Gastrocnemius medialis (tissue), 4 donors: ENCODE data around the gene ALG10B. TPM values are rescaled to one million over a fixed set of nuclear protein-coding genes. Genes with fewer than 3 reads are reported as not detected.
"Not testable (repeated sequence)": the region's sequence is repeated elsewhere in the genome, so short reads cannot be mapped to it uniquely, and the experiment has no call there.

Experiments used
- ATAC-seq, 2 donors: fragments of 150-250 bp; one replicate each; pipeline ENCODE4 v1.9.1; 2016
- DNase-seq, 2 donors: peaks; one replicate each; pipeline ENCODE4 v3.0.0-alpha.2; 2019
- H3K27ac ChIP-seq, 4 donors: fragments of 200-600 bp; sonication (generic); 1 replicate in 1 of 4; 2 replicates in 3 of 4; pipeline ENCODE4 v1.5.1; 2016 to 2018; ENCODE audit warnings: mild to moderate bottlenecking in 2 of 4, moderate library complexity in 1 of 4
- H3K27me3 ChIP-seq, 3 donors: fragments of 200-600 bp; sonication (generic) in 2 of 3; 1 replicate in 1 of 3; 2 replicates in 2 of 3; pipeline versions ENCODE4 v1.5.1 to v1.6.0; 2016 to 2019; ENCODE audit warnings: mild to moderate bottlenecking in 1 of 3, moderate library complexity in 1 of 3
- H3K36me3 ChIP-seq, 2 donors: fragments of 200-600 bp; sonication (generic) in 1 of 2; one replicate each; pipeline ENCODE4 v1.5.1; 2017 to 2018
- H3K4me1 ChIP-seq, 2 donors: fragments of 200-600 bp; sonication (generic) in 1 of 2; one replicate each; pipeline ENCODE4 v1.5.1; 2016 to 2017; ENCODE audit warnings: mild to moderate bottlenecking in 2 of 2
- H3K4me3 ChIP-seq, 4 donors: fragments of 200-600 bp; sonication (generic) in 3 of 4; 1 replicate in 1 of 4; 2 replicates in 3 of 4; pipeline ENCODE4 v1.5.1; 2016 to 2019; ENCODE audit warnings: mild to moderate bottlenecking in 2 of 4
- H3K9me3 ChIP-seq, 3 donors: fragments of 200-600 bp; sonication (generic) in 2 of 3; 1 replicate in 1 of 3; 2 replicates in 2 of 3; pipeline ENCODE4 v1.5.1; 2016 to 2019
- POLR2A ChIP-seq, 2 donors: fragments of 450-650 bp; IDR thresholded peaks; one replicate each; pipeline ENCODE4 v1.6.1; 2017; ENCODE audit warnings: antibody characterized with exemption in 2 of 2, mild to moderate bottlenecking in 2 of 2, moderate library complexity in 2 of 2
- in situ Hi-C, 4 donors: fragments of 200-750 bp; cut with MboI; loops; one replicate each; pipeline versions ENCODE4 v1.15.0 to v1.8.0; 2017; ENCODE audit warnings: low sequenced_read_pairs in 4 of 4
- intact Hi-C: fragments of 100-400 bp; cut with DNase I; formaldehyde crosslinking; loops from one replicate; pipeline ENCODE4 v1.15.1; 2023; ENCODE audit warnings: low total_unique reads
- total RNA-seq, 4 donors: library from RNA; depleted of rRNA; stranded (reverse); fragments of >200 nt; gene quantifications; one replicate each; pipeline versions ENCODE4 v1.1.0 to v1.2.3, GENCODE V29; 2016
- TF ChIP-seq, protein P1 (sequence below), 5 experiments: fragments of 450-650 bp in 3 of 5; fragments of 200-600 bp in 2 of 5; sonication (generic) in 2 of 5; IDR thresholded peaks in 4 of 5; conservative IDR thresholded peaks in 1 of 5; 1 replicate in 4 of 5; 2 replicates in 1 of 5; pipeline ENCODE4 v1.5.1; 2016 to 2019; ENCODE audit warnings: antibody characterized with exemption in 5 of 5, mild to moderate bottlenecking in 3 of 5, moderate library complexity in 3 of 5

Gene ALG10B
- total RNA-seq, 4 donors from 2014 or later, result 1.1 to 3.8 (median 3.2) TPM

DNA sequence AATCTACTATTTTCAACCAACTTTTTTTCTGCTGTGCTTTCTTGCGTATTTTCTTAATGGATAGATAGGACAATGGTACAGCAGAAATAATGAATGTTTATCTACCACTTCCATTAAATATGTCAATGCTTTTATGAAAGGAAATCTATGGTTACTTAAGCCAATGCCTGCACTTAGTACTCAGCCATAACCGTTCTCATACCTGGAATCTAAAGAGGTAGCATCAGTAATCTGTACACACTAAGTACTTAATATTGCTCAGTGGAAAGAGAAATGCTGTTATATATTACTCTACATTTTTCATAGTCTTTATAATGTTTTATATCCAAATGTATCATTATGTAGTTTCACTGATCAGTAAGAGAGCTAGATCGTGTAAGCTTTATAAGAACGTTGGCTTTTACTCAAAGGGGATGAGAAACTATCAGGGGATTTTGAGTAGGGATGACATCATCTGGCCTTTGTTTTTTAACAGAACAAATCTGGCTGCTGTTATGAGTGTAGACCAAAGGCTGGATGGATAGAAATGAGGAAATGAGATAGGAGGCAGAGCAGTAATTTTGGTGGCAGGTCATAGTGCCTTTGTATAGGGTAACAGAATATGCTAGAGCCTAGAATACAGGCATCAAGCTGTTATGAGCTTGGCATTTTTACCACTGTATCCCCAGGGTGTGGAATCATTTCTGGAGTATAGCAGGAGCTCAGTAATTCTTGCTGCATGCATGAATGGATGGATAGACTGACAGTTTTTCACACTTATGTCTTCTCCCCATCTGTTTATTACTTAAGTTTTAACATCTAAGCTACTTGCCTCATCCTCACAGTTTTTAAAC is 34.0 kb downstream of the ALG10B start:
- TF ChIP-seq, protein P1, sequence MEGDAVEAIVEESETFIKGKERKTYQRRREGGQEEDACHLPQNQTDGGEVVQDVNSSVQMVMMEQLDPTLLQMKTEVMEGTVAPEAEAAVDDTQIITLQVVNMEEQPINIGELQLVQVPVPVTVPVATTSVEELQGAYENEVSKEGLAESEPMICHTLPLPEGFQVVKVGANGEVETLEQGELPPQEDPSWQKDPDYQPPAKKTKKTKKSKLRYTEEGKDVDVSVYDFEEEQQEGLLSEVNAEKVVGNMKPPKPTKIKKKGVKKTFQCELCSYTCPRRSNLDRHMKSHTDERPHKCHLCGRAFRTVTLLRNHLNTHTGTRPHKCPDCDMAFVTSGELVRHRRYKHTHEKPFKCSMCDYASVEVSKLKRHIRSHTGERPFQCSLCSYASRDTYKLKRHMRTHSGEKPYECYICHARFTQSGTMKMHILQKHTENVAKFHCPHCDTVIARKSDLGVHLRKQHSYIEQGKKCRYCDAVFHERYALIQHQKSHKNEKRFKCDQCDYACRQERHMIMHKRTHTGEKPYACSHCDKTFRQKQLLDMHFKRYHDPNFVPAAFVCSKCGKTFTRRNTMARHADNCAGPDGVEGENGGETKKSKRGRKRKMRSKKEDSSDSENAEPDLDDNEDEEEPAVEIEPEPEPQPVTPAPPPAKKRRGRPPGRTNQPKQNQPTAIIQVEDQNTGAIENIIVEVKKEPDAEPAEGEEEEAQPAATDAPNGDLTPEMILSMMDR (IDR thresholded peaks at IDR 0.05 in 4 of 5, conservative IDR thresholded peaks at IDR 0.05 in 1 of 5), result no peak
- no peak for TF ChIP-seq POLR2A (IDR thresholded peaks at IDR 0.05)
- Histone ChIP-seq H3K4me3 (no peak overlapping the region), H3K4me1 (no peaks in the 10 kb centered on the region), H3K27ac (no peak overlapping the region), H3K9me3 (no peaks in the 10 kb centered on the region), H3K36me3 (no peaks in the 10 kb centered on the region), H3K27me3 (no peaks in the 10 kb centered on the region)
- ATAC-seq, result no peak
- in situ Hi-C loops, result no loop called here
- intact Hi-C loops, result no loop called here
- no peak for DNase-seq

DNA sequence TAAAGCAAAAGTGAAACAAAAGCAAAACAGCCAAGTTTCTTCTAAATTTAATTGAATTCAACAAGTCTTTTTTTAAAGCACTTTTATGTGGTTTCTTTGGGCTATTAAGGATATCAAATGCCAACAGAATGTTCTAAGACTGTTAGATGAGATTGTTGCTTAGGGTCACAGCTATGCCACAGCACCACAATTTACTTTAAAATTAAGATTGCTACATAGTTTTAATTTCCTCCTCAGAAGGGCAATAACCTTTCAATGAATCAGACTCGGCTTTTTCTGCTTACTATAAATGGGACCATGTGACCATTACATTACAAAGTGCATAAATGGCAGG is 34.6 kb downstream of the ALG10B start:
- H3K27ac ChIP-seq, in situ Hi-C loops, ATAC-seq, H3K36me3 ChIP-seq, H3K27me3 ChIP-seq, H3K4me1 ChIP-seq, H3K4me3 ChIP-seq, intact Hi-C loops, H3K9me3 ChIP-seq, DNase-seq: not testable (repeated sequence)

DNA sequence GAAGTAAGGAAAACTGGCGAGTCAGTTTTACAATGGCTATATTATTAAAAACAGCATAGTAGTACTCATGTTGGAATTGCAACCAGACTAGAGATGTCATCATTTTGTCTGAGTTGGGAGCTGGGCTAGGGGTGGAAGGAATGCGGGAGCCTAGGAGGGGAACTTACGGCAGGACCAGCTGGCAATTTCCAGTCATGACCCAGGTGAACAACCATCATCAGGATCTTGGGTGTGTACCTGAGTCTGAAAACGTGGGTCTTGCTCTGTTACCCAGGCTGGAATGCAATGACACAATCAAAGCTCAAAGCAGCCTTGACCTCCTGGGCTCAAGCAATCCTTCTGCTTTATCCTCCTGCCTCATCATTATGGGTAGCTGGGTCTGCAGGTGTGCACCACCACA is 50.9 kb downstream of the ALG10B start:
- Histone ChIP-seq H3K4me3 (no peak overlapping the region), H3K4me1 (no peaks in the 10 kb centered on the region), H3K9me3 (no peaks in the 10 kb centered on the region), H3K27me3 (no peaks in the 10 kb centered on the region), H3K27ac (no peak overlapping the region), H3K36me3 (no peaks in the 10 kb centered on the region)
- TF ChIP-seq POLR2A (IDR thresholded peaks at IDR 0.05), result no peak
- TF ChIP-seq, protein P1 (IDR thresholded peaks at IDR 0.05 in 4 of 5, conservative IDR thresholded peaks at IDR 0.05 in 1 of 5), result no peak
- in situ Hi-C loops (no loop called here), intact Hi-C loops (no loop called here)
- ATAC-seq, result no peak
- DNase-seq, result no peak

DNA sequence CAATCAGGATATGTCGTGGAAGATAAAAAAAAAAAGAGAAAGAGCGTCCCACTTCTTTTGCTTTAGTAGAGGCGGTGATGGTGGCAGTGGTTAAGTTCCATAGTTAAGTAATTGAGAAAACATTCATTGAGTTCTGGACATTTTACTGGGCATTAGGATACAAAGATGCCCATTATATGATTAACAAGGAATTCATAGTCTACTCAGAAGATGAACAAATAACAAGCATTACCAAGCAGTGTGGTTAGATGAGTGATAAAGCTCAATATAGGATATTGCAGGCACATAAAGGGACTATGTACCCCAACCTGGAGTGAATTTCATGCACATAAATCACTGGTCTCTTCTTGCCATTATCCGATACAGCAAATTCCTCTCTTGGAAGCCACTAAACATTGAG is 53.7 kb downstream of the ALG10B start:
- H3K27ac ChIP-seq, result no peak overlapping the region
- TF ChIP-seq, protein P1 (IDR thresholded peaks at IDR 0.05 in 4 of 5, conservative IDR thresholded peaks at IDR 0.05 in 1 of 5), result no peak
- TF ChIP-seq POLR2A (IDR thresholded peaks at IDR 0.05), result no peak
- intact Hi-C loops, result no loop called here

DNA sequence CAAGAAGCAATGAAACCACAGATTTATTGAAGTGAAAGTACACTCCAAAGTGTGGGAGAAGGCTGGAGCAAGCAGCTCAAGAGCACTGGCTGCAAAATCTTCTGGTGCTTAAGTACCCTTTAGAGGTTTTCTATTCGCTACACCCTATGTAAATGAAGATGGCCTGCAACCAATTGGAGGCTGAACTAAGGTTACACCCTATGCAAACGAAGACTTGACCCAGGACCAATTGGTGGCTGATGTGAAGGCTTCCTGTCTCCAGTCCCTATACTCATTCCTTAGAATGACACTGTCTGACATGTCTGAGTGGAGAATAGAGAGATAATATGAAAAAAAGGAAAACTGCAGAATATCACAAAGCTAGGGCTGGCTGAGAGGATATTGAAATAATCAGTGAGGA is 57.2 kb downstream of the ALG10B start:
- ATAC-seq (no peak), DNase-seq (no peak)
- TF ChIP-seq, protein P1 (IDR thresholded peaks at IDR 0.05 in 4 of 5, conservative IDR thresholded peaks at IDR 0.05 in 1 of 5), result no peak
- no peak for TF ChIP-seq POLR2A (IDR thresholded peaks at IDR 0.05)
- intact Hi-C loops, result no loop called here
- in situ Hi-C loops, result no loop called here
- Histone ChIP-seq H3K4me3 (no peak overlapping the region), H3K36me3 (no peaks in the 10 kb centered on the region), H3K4me1 (no peaks in the 10 kb centered on the region), H3K27me3 (no peaks in the 10 kb centered on the region), H3K27ac (no peak overlapping the region), H3K9me3 (no peaks in the 10 kb centered on the region)

More for the DNA sequence above, 53.7 kb downstream of the ALG10B start:
- in situ Hi-C loops, result no loop called here
- Histone ChIP-seq H3K9me3 (no peaks in the 10 kb centered on the region), H3K4me3 (no peak overlapping the region), H3K4me1 (no peaks in the 10 kb centered on the region), H3K27me3 (no peaks in the 10 kb centered on the region), H3K36me3 (no peaks in the 10 kb centered on the region)
- DNase-seq, result no peak
- ATAC-seq, result no peak
